Neuronal stem cell (in vitro differentiated cells): ENCODE measurements around the gene TMEM186.

Source experiments
- DNase-seq: peaks from one replicate; pipeline ENCODE4 v3.0.0-alpha.2; 2013; ENCODE audit warnings: low spot score
- H2AFZ ChIP-seq: one replicate; pipeline ENCODE4 v1.6.1; 2013; ENCODE audit warnings: mild to moderate bottlenecking, low read length, inconsistent platforms
- H2AK5ac ChIP-seq: 2 replicates; pipeline ENCODE4 v1.6.1; 2013; ENCODE audit warnings: low read depth, mild to moderate bottlenecking, inconsistent platforms, low read length, moderate library complexity, mixed read lengths
- H2BK120ac ChIP-seq: 2 replicates; pipeline ENCODE4 v1.6.1; 2013; ENCODE audit warnings: low read depth, mild to moderate bottlenecking, inconsistent platforms, low read length, moderate library complexity, mixed read lengths
- H2BK12ac ChIP-seq: one replicate; pipeline ENCODE4 v1.6.1; 2013; ENCODE audit warnings: low read length, inconsistent platforms
- H2BK15ac ChIP-seq: 2 replicates; pipeline ENCODE4 v1.6.1; 2013; ENCODE audit warnings: mild to moderate bottlenecking, low read length, inconsistent platforms, mixed read lengths
- H2BK5ac ChIP-seq: one replicate; pipeline ENCODE4 v1.6.1; 2013; ENCODE audit warnings: inconsistent platforms, mild to moderate bottlenecking, low read length, moderate library complexity
- H3K14ac ChIP-seq: one replicate; pipeline ENCODE4 v1.6.1; 2013; ENCODE audit warnings: low read length, inconsistent platforms
- H3K18ac ChIP-seq: 2 replicates; pipeline ENCODE4 v1.6.1; 2013; ENCODE audit warnings: low read length, inconsistent platforms
- H3K23ac ChIP-seq: 2 replicates; pipeline ENCODE4 v1.6.1; 2013; ENCODE audit warnings: low read depth, mild to moderate bottlenecking, mixed read lengths, low read length, inconsistent platforms; ENCODE audit not compliant: poor library complexity
- H3K27ac ChIP-seq: replicated peaks from 3 replicates; pipeline ENCODE4 v1.5.1; 2013; ENCODE audit warnings: low read length, inconsistent platforms
- H3K27me3 ChIP-seq, 3 experiments: 2 replicates each; pipeline ENCODE4 v1.6.1; 2013; ENCODE audit warnings: low read length in 3 of 3, mild to moderate bottlenecking in 2 of 3, inconsistent platforms in 1 of 3, low read depth in 1 of 3, mixed read lengths in 1 of 3, moderate library complexity in 1 of 3; ENCODE audit not compliant: control insufficient read depth in 3 of 3, insufficient read depth in 3 of 3
- H3K36me3 ChIP-seq, 2 donors: replicated peaks in 1 of 2; 2 replicates each; pipeline ENCODE4 v1.6.1; 2013; ENCODE audit warnings: low read length in 2 of 2; ENCODE audit not compliant: control insufficient read depth in 2 of 2, insufficient read depth in 2 of 2
- H3K4ac ChIP-seq: 2 replicates; pipeline ENCODE4 v1.6.1; 2013; ENCODE audit warnings: inconsistent platforms, mild to moderate bottlenecking, low read length, moderate library complexity
- H3K4me1 ChIP-seq, 2 donors: 1 replicate in 1 of 2; 2 replicates in 1 of 2; pipeline ENCODE4 v1.6.1; 2013; ENCODE audit warnings: low read length in 2 of 2, low read depth in 1 of 2; ENCODE audit not compliant: control insufficient read depth in 2 of 2, insufficient read depth in 1 of 2
- H3K4me2 ChIP-seq: one replicate; pipeline ENCODE4 v1.6.1; 2013; ENCODE audit warnings: mild to moderate bottlenecking, low read length, inconsistent platforms; ENCODE audit not compliant: insufficient read depth, poor library complexity, severe bottlenecking
- H3K4me3 ChIP-seq, 2 donors: 2 replicates each; pipeline ENCODE4 v1.5.1; 2013; ENCODE audit warnings: low read length in 2 of 2, mild to moderate bottlenecking in 2 of 2, inconsistent platforms in 1 of 2, moderate library complexity in 1 of 2
- H3K79me1 ChIP-seq: one replicate; pipeline ENCODE4 v1.6.1; 2013; ENCODE audit warnings: low read depth, mild to moderate bottlenecking, inconsistent platforms, low read length, moderate library complexity
- H3K9ac ChIP-seq: one replicate; pipeline ENCODE4 v1.6.1; 2013; ENCODE audit warnings: mild to moderate bottlenecking, low read depth, low read length, inconsistent platforms; ENCODE audit not compliant: poor library complexity
- H3K9me3 ChIP-seq, 2 donors: replicated peaks in 1 of 2; 2 replicates each; pipeline versions ENCODE3 to v1.6.1; 2013; ENCODE audit warnings: low read length in 2 of 2, mild to moderate bottlenecking in 2 of 2, inconsistent platforms in 1 of 2, low read depth in 1 of 2, mixed read lengths in 1 of 2, moderate library complexity in 1 of 2; ENCODE audit not compliant: control insufficient read depth in 2 of 2, insufficient read depth in 1 of 2
- H4K8ac ChIP-seq: one replicate; pipeline ENCODE4 v1.6.1; 2013; ENCODE audit warnings: low read depth, mild to moderate bottlenecking, inconsistent platforms, low read length, moderate library complexity
- H4K91ac ChIP-seq: one replicate; pipeline ENCODE4 v1.6.1; 2013; ENCODE audit warnings: low read length, low read depth, mild to moderate bottlenecking, inconsistent platforms; ENCODE audit not compliant: poor library complexity
- WGBS, 2 donors: extraction: QIAGEN DNeasy Blood & Tissue Kit; methylation state at CpG; one replicate each; pipeline ENCODE4 v1.1.7; 2013; ENCODE audit warnings: missing lambda C conversion rate in 2 of 2, mixed read lengths in 1 of 2; ENCODE audit not compliant: insufficient read length in 2 of 2, insufficient replicate concordance in 1 of 2; ENCODE audit errors: extremely low coverage in 2 of 2; 5-methylcytosine and 5-hydroxymethylcytosine counted together

TMEM186 gene

GRCh38 chr16:8816967-8817655, 19.7 kb upstream of the TMEM186 start:
- no peaks in the 10 kb centered on the region for H3K9me3 ChIP-seq
- H2BK15ac ChIP-seq = no peak overlapping the region
- H3K27ac ChIP-seq = no peak overlapping the region
- H4K91ac ChIP-seq = no peak overlapping the region
- H4K8ac ChIP-seq = no peak overlapping the region
- H3K18ac ChIP-seq = no peak overlapping the region
- no peak overlapping the region for H2AK5ac ChIP-seq
- no peak overlapping the region for H2BK120ac ChIP-seq
- H3K9ac ChIP-seq = no peak overlapping the region
- no peak overlapping the region for H2BK12ac ChIP-seq
- no peak overlapping the region for H3K4me2 ChIP-seq
- no peak overlapping the region for H2AFZ ChIP-seq
- H3K27me3 ChIP-seq = no peaks in the 10 kb centered on the region
- no peak overlapping the region for H3K14ac ChIP-seq
- H3K4me1 ChIP-seq = peaks cover 0 to 5% of the 10 kb centered on the region in 2 donors
- no peak overlapping the region for H3K4ac ChIP-seq
- no peak for DNase-seq
- H3K79me1 ChIP-seq = peaks cover 5% of the 10 kb centered on the region
- no peak overlapping the region for H2BK5ac ChIP-seq
- no peak overlapping the region for H3K23ac ChIP-seq
- H3K4me3 ChIP-seq = no peak overlapping the region
- no CpG with 5 or more reads among the region's 6 CpGs for WGBS, 2 donors
- peaks cover 20 to 91% of the 10 kb centered on the region in 2 donors for H3K36me3 ChIP-seq

GRCh38 chr16:8814095-8814806, 16.8 kb upstream of the TMEM186 start:
- Histone ChIP-seq H3K18ac (no peak overlapping the region), H3K14ac (no peak overlapping the region), H3K4ac (no peak overlapping the region), H3K4me3 (no peak overlapping the region), H4K8ac (no peak overlapping the region), H3K36me3 (peaks cover 15 to 91% of the 10 kb centered on the region in 2 donors), H2BK5ac (no peak overlapping the region), H3K9ac (no peak overlapping the region), H2BK120ac (no peak overlapping the region), H2AFZ (no peak overlapping the region), H3K4me1 (peaks cover 0 to 5% of the 10 kb centered on the region in 2 donors), H3K23ac (no peak overlapping the region), H3K79me1 (peaks cover 2% of the 10 kb centered on the region), H2AK5ac (no peak overlapping the region), H3K9me3 (no peaks in the 10 kb centered on the region), H2BK12ac (no peak overlapping the region), H3K27ac (no peak overlapping the region), H3K4me2 (no peak overlapping the region), H3K27me3 (no peaks in the 10 kb centered on the region), H2BK15ac (no peak overlapping the region), H4K91ac (no peak overlapping the region)
- no peak for DNase-seq
- no CpG with 5 or more reads among the region's 14 CpGs for WGBS, 2 donors

GRCh38 chr16:8812162-8812843, 14.9 kb upstream of the TMEM186 start:
- Histone ChIP-seq H3K4ac (no peak overlapping the region), H3K79me1 (peaks cover 2% of the 10 kb centered on the region), H3K4me3 (no peak overlapping the region), H2BK5ac (no peak overlapping the region), H3K4me1 (no peaks in the 10 kb centered on the region), H3K14ac (no peak overlapping the region), H3K9me3 (no peaks in the 10 kb centered on the region), H3K18ac (no peak overlapping the region), H2BK12ac (no peak overlapping the region), H2AK5ac (no peak overlapping the region), H3K36me3 (peaks cover 23 to 94% of the 10 kb centered on the region in 2 donors), H3K27ac (no peak overlapping the region), H3K23ac (no peak overlapping the region), H2BK15ac (no peak overlapping the region), H2BK120ac (no peak overlapping the region), H4K8ac (no peak overlapping the region), H3K4me2 (no peak overlapping the region), H2AFZ (no peak overlapping the region), H3K9ac (no peak overlapping the region), H3K27me3 (no peaks in the 10 kb centered on the region), H4K91ac (no peak overlapping the region)
- DNase-seq = no peak
- no CpG with 5 or more reads among the region's 12 CpGs for WGBS, 2 donors
